HUDEP-2 (cell line): ENCODE data around the gene NOL8.
A peak's percentile ranks its signal among the peaks of the same experiment; 100 is the strongest.

ENCODE experiments used
- DNase-seq, 76 experiments: peaks; one replicate each; lab custom pipeline; 2025; ENCODE audit not compliant: unreplicated experiment in 76 of 76; lab: John Stamatoyannopoulos, UW

Gene NOL8

GRCh38 chr9:92325269-92325990 lies at the start of gene NOL8, which contains the start of gene CENPP:
NOL8 (minus strand) TSS chr9:92325350; CDS start chr9:92324161, 1,189 bp downstream.
CENPP (plus strand) TSS chr9:92325953.
- DNase-seq: peak in 74 of 76 experiments; percentile 33 to 93 (median 74)

GRCh38 chr9:92373167-92373566 lies 48.0 kb upstream of the NOL8 start:
- DNase-seq: no peak

GRCh38 chr9:92369075-92369474 lies 43.9 kb upstream of the NOL8 start:
- DNase-seq: no peak

- no peak for DNase-seq
Observed at GRCh38 chr9:92360083-92360482, 34.9 kb upstream of the NOL8 start.

GRCh38 chr9:92359394-92359995 lies 34.3 kb upstream of the NOL8 start:
- DNase-seq: no peak

- no peak for DNase-seq
Observed at GRCh38 chr9:92353051-92353450, 27.9 kb upstream of the NOL8 start.

- no peak for DNase-seq
Observed at GRCh38 chr9:92350740-92351133, 25.6 kb upstream of the NOL8 start.

- no peak for DNase-seq
Observed at GRCh38 chr9:92349771-92350739, 24.9 kb upstream of the NOL8 start.

- DNase-seq: no peak
Observed at GRCh38 chr9:92345582-92345981, 20.4 kb upstream of the NOL8 start.

- no peak for DNase-seq
Observed at GRCh38 chr9:92342825-92343488, 17.8 kb upstream of the NOL8 start.

GRCh38 chr9:92341578-92341977 lies 16.4 kb upstream of the NOL8 start:
- no peak for DNase-seq

- DNase-seq: no peak
Observed at GRCh38 chr9:92333282-92333634, 8.1 kb upstream of the NOL8 start.

GRCh38 chr9:92332577-92333281 lies 7.6 kb upstream of the NOL8 start:
- no peak for DNase-seq

- DNase-seq: peak in 15 of 76 experiments; percentile 3 to 44 (median 22)
Observed at GRCh38 chr9:92328225-92328624, 3.1 kb upstream of the NOL8 start.

- peak in 1 of 76 experiments; percentile 5 for DNase-seq
Observed at GRCh38 chr9:92327283-92327850, 2.2 kb upstream of the NOL8 start.

- peak in 18 of 76 experiments; percentile 6 to 68 (median 33) for DNase-seq
Observed at GRCh38 chr9:92325991-92326500, 896 bp upstream of the NOL8 start.

GRCh38 chr9:92324889-92325268 lies 271 bp downstream of the NOL8 start:
- peak in 3 of 76 experiments; percentile 44 to 54 (median 50) for DNase-seq

- DNase-seq: peak in 1 of 76 experiments; percentile 25
Observed at GRCh38 chr9:92324431-92324830, 719 bp downstream of the NOL8 start.

- DNase-seq: no peak
Observed at GRCh38 chr9:92315456-92315855, 9.7 kb downstream of the NOL8 start.
